CD4-positive, alpha-beta T cell treated with Interleukin-10 for 1 hour (primary cell): ENCODE data around the gene UFSP2.
"Not testable (repeated sequence)": the region's sequence is repeated elsewhere in the genome, so short reads cannot be mapped to it uniquely, and the experiment has no call there.

Experiments
- DNase-seq: peaks from one replicate; pipeline ENCODE4 v3.0.0-alpha.2; 2020

The UFSP2 gene

DNA sequence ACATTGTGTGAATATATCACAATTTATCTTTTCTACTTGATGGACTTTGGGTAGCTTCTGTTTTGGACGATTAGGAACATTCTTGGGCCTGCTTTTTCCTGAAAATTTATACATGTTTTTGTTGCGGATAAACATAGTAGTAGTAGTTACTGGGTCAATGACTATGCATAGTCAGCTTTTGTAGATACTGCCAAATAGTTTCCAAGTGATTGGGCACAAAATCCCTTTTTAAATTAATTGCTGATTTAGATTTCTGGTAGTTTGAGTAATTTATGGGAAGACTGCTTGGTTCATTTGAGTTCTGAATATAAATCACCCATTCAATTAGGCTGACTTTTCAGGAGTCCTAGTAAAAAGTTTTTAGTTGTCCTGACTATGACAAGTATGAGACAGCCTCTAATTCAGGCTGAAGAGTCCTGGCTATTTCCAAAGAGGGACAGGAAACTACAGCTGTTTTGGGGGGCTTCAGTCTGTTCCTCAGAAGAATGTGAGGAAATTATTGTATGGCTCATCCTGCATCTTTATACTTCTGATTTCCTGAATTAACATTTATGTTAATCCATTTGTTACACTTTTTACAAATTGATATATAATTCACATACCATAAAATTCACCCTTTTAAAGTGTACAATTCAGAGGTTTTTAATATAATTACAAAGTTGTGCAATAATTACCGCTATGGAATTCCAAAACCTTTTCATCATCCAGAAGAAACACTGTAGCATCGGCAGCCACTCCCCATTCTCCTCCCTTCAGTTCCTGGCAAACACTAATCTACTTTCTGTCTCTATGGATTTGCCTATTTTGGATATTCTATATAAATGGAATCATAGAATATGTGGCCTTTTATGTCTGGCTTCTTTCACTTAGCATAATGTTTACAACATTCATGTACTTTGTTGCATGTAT lies 44.2 kb downstream of the UFSP2 start:
- no peak for DNase-seq

- no peak for DNase-seq
Measured at GRCh38 chr4:185380320-185380719, 45.4 kb downstream of the UFSP2 start.

- no peak for DNase-seq
Measured at GRCh38 chr4:185379326-185380295, 46.2 kb downstream of the UFSP2 start.

DNA sequence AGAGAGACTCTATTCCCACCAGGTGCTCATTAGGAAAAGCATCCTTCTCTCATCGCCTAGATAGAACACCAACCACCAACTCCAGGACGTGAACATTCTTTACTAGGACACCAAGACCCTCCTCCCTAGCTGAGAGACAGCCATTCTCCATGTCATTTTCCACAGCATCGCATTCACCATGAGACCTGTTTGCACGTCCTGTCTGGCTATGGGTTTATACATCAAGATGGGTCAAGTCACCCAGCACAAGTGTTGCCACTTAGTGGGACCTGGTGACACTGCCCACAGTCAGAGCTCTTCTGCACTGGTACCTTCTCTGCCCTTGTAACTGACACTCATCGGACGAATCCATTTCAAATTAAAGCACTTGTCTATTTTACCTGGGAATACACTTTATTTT lies 47.5 kb downstream of the UFSP2 start:
- no peak for DNase-seq

DNA sequence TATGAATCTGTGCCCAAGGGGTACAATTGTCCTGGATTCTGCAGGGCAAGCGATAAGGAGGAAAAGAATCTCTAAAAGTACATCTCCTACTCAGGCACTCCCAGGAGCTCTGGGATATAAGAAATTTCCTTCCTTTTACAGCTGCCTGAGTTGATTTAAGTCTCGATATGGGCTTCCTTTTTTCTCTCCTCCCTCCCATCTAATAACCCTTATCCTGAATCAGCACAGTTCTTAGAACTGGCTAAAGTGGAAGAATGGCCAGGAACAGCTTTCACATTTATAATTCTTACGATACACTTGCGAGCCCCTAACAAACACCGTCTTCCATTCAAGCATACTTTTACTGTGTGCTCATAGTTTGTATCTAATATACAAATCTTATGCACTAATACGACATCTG lies 51.2 kb downstream of the UFSP2 start:
- no peak for DNase-seq

- DNase-seq = no peak
Measured at GRCh38 chr4:185374027-185374426, 51.7 kb downstream of the UFSP2 start.

GRCh38 chr4:185371702-185372101 lies 54.1 kb downstream of the UFSP2 start:
- DNase-seq = no peak

DNA sequence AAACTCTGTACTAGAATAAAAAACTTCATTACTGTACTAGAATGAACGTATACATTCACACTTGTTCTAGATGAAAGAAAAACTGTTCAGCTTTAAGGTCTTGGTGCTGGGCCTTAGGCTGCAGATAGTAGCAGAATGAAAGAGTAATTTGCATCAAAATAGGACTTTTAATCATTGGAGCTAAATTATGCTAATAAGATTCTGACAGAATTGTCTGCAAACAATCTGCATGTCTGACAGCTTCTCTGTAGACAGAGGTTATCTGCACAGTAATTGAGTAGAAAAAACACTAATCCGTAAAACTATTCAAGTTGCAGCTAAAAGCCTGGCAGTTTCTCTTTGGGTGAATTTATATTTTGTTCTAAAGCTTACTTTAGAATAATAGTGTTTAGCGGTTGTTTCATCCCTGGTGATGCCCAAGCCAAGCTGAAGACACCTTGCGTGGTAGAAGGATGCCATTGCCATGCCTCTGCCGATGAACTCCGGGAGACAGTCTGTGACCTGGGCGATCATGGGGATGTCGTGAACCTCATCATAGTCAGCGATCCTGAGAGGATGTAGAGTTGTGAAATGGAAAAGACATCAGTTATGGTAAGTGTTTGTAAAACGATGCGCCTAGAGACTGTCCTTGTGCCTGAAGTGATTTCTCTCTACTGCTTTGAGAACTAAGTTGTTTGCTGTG lies 55.4 kb downstream of the UFSP2 start:
- no peak for DNase-seq

DNA sequence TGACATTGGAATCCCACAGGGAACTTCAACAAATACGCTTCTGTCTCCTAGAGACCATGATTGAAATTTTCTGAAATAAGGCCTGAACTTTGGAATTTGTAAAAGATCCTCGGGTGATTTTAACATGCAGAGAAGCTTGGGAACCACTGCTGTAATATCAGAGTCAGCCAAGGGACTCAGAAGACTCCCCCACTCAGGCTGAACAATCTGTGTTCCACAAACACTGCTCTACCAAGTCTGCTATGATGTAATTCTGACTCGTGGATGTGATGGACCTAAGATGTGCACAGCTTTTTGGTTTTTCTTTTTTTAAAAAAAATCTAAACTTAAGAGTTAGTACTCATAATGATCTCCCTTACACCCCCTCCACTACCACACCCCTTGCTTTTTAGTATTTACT lies 56.0 kb downstream of the UFSP2 start:
- DNase-seq = no peak

- no peak for DNase-seq
Measured at GRCh38 chr4:185364886-185365285, 60.9 kb downstream of the UFSP2 start.

- DNase-seq = no peak
Measured at GRCh38 chr4:185363251-185363650, 62.5 kb downstream of the UFSP2 start.

DNA sequence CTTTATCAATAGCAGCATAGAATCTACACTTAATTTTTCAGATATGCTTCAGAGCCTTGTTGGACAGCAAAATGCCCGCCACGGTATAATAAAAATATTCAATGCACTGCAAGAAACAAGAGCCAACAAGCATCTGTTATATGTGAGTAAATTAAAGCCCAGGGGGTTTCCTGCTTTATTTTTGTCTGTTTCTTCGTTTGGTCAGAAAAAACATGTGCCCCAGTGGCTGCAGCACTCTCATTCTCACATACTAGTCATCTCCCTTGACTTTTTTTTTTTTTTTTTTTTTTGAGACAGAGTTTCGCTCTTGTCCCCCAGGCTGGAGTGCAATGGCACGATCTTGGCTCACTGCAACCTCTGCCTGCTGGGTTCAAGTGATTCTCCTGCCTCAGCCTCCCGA lies 63.2 kb downstream of the UFSP2 start:
- DNase-seq = not testable (repeated sequence)

DNA sequence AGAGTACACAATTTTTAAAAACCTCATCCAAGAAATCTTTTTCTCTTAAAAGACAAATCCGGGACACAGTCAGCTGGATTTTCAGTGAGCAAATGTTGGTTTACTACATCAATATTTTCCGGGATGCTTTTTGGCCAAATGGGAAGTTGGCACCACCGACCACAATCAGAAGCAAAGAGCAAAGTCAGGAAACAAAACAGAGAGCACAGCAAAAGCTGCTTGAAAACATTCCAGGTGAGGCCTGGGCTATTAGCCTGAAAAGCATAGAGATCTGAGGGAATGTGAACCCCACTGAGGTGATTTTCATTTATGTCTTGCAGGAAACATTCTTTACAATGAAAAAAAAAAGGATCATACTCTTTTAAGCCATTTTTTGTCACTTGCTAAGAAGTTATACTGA lies 63.9 kb downstream of the UFSP2 start:
- DNase-seq = no peak

DNA sequence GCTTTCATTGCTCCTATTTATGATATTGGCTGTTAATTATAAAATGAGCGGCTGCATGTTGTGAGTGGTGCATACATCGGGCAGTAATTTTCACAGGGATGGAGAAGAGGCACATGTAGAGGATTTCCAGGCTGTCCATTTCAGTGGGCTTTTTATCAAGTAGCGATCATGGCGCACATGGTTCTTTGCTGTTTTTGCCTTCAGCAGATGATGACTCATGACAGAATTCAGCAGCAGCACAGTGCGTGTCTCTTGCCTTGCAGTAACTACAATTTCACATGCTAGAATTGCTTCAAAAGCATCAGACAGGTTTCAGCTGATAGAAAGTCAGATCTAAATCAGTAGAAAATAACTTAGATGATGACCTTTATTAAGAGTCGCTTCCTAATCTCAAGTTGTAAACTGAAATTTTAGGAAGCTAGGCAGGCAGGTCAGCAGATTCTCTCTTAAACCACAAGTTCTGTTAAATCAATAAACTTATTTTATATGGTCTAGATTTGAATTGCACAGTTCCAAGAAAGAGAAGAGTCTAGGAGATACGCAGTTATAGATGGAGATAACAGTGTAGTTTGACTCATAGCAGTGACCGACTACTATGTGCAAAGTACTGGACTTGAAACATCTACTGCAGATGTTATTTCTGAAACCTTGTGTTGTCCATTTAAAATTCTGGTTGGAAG lies 65.9 kb downstream of the UFSP2 start:
- no peak for DNase-seq

GRCh38 chr4:185358959-185359358 lies 66.8 kb downstream of the UFSP2 start:
- no peak for DNase-seq

DNA sequence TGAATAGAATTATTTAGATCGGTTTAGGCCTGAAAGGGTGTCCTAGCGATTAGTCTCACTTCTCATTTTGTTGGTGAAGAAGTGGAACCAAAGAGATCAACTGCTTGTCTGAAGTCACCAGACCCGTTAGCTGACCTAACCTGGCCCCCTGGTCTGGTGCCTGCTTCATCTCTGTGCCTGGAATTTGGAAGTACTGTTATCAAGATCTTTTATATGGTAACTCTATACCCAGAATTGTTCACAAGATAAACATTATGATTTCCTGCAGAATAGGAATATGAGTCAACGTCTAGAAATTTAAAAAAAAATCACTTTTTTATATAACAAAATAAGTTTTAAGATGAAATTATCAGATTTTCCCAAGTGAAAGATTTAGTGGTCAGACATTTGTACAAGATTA lies 67.2 kb downstream of the UFSP2 start:
- DNase-seq = no peak

DNA sequence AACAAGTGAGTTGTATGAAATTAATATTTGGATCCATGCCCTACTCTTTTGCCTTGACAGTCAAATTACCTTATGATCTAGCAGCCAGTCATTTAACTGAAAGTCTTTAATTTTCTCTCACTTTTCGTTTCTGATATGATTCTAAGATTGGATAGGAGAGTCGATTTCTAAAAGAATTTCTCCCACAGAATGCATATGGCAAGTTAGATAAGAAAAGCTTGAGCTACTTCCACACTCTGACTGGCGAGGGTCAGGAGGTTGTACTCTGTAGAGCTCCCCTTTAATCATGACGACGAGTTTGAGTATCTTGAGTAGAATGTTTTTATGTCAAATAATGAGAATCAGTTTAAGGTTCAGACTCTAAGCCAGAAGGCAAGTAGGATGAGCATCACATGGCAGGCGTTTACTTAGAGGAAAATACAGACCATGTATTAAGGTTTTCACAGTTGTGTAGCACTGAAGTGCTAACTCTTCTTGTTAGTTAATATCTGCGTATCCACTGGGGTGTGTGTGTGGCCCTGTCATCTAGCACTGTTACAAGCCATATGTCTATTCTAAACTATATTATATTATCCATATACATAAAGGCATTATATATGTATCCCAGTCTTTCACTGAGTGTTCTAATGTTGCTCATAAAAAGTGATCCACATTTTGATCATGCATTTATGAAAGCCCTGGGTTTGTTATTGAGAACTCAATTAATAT lies 67.9 kb downstream of the UFSP2 start:
- DNase-seq = no peak

- DNase-seq = no peak
Measured at GRCh38 chr4:185357211-185357610, 68.6 kb downstream of the UFSP2 start.

DNA sequence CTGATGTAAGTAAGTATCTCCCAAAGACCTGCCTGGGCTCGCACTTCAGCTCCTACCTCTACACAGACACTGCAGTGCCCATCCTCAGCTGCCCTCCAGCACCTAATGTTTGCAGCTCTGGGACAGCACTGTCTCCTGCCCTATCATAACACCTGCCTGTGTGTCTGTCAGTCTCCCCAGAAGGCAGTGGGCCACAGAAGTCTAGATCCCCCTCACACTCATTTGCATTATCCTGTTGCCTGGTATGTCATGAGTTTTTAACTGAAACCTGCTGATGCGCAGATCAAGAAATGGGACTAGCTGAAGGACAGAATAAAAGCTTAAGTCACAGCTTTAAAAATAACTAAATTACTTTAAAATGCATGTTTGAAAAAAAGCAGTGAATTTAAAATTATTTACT lies 73.0 kb downstream of the UFSP2 start:
- DNase-seq = no peak

DNA sequence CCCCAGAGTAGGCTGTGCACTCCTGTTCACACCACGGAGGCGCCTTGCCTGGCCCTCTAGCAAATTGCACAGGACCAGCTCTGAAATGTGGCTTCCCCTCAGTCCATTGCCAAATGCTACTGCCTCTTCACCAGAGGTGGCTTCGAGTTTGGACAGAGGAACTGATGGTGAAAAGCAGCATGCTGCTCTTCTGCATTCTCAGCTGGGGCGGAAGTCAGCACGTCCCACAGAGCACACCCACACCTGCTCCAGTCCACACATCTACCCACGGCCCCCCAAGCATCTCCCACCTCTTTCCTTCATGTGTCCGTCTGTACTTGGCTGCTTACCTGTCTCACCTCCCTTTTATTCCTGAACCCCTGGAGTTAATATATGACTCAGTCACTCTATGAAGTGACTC lies 73.6 kb downstream of the UFSP2 start:
- DNase-seq = no peak

GRCh38 chr4:185351691-185352090 lies 74.1 kb downstream of the UFSP2 start:
- no peak for DNase-seq
